Ishikawa (cell line): ENCODE results near the gene MXD1.

Experiments used
- CEBPB ChIP-seq: IDR thresholded peaks from 2 replicates; pipeline ENCODE4 v1.6.1; 2012
- CREB1 ChIP-seq: IDR thresholded peaks from 2 replicates; pipeline ENCODE4 v1.6.1; 2012; ENCODE audit warnings: low read depth
- EGR1 ChIP-seq: IDR thresholded peaks from 2 replicates; pipeline ENCODE4 v1.6.1; 2012
- EP300 ChIP-seq: IDR thresholded peaks from 2 replicates; pipeline ENCODE4 v1.6.1; 2012; ENCODE audit warnings: borderline replicate concordance
- FOXM1 ChIP-seq: IDR thresholded peaks from 2 replicates; pipeline ENCODE4 v1.6.1; 2012; ENCODE audit warnings: low read depth, borderline replicate concordance
- MAX ChIP-seq: IDR thresholded peaks from 2 replicates; pipeline ENCODE4 v1.6.1; 2012
- NFIC ChIP-seq: IDR thresholded peaks from 2 replicates; pipeline ENCODE4 v1.6.1; 2012
- RAD21 ChIP-seq: IDR thresholded peaks from 2 replicates; pipeline ENCODE4 v1.6.1; 2012; ENCODE audit warnings: low read depth
- REST ChIP-seq: IDR thresholded peaks from 2 replicates; pipeline ENCODE4 v1.6.1; 2012; ENCODE audit warnings: low read depth, mild to moderate bottlenecking
- TAF1 ChIP-seq: IDR thresholded peaks from 2 replicates; pipeline ENCODE4 v1.6.1; 2012; ENCODE audit warnings: low read depth, mild to moderate bottlenecking
- TCF12 ChIP-seq: IDR thresholded peaks from 2 replicates; pipeline ENCODE4 v1.6.1; 2012; ENCODE audit warnings: low read depth
- TEAD4 ChIP-seq: IDR thresholded peaks from 2 replicates; pipeline ENCODE4 v1.6.1; 2012
- USF1 ChIP-seq: IDR thresholded peaks from 2 replicates; pipeline ENCODE4 v1.6.1; 2012
- YY1 ChIP-seq: IDR thresholded peaks from 2 replicates; pipeline ENCODE4 v1.6.1; 2012; ENCODE audit warnings: low read depth
- ZBTB7A ChIP-seq: IDR thresholded peaks from 2 replicates; pipeline ENCODE4 v1.6.1; 2012; ENCODE audit warnings: low read depth

Gene MXD1

GRCh38 chr2:69975136-69975852 is 60.4 kb downstream of the MXD1 start:
- TF ChIP-seq FOXM1 (no peak), REST (no peak), TEAD4 (no peak), EGR1 (no peak), EP300 (no peak), CREB1 (no peak), USF1 (no peak), CEBPB (no peak), RAD21 (no peak)

GRCh38 chr2:69975853-69976462 is 61.0 kb downstream of the MXD1 start:
- TF ChIP-seq FOXM1 (no peak), EP300 (no peak), CEBPB (no peak), ZBTB7A (no peak), NFIC (no peak), TCF12 (no peak), TAF1 (no peak), CREB1 (no peak), RAD21 (no peak), USF1 (no peak), TEAD4 (no peak), YY1 (no peak), REST (no peak)

- no peak for TF ChIP-seq YY1
Measured at GRCh38 chr2:69977186-69977585, 62.3 kb downstream of the MXD1 start.

GRCh38 chr2:69977906-69978482 is 63.1 kb downstream of the MXD1 start:
- no peak for TF ChIP-seq TAF1
- TF ChIP-seq NFIC = no peak
- TF ChIP-seq RAD21 = no peak
- TF ChIP-seq YY1 = no peak
- no peak for TF ChIP-seq MAX
- TF ChIP-seq EP300 = no peak
- TF ChIP-seq USF1 = no peak

- TF ChIP-seq USF1 (no peak), MAX (no peak), EP300 (no peak), YY1 (no peak), REST (no peak), ZBTB7A (no peak), FOXM1 (no peak), CEBPB (no peak), TCF12 (no peak), CREB1 (no peak), RAD21 (no peak), TEAD4 (no peak), TAF1 (no peak), EGR1 (no peak), NFIC (no peak)
Measured at GRCh38 chr2:69979902-69980807, 65.2 kb downstream of the MXD1 start.
